GM19438 (cell line): Measurements from ENCODE around the gene CBFA2T2.
"Not testable (repeated sequence)": the region's sequence is repeated elsewhere in the genome, so short reads cannot be mapped to it uniquely, and the experiment has no call there.

Experiments used
- ATAC-seq: cut with Tn5 transposase; IDR thresholded peaks from one replicate; pipeline ENCODE4 v1.9.1; 2021; ENCODE audit warnings: low read depth; ENCODE audit not compliant: unreplicated experiment

Gene CBFA2T2

GRCh38 chr20:33568868-33569801, 79.2 kb downstream of the CBFA2T2 start:
- ATAC-seq = no peak

GRCh38 chr20:33569802-33570391, 80.0 kb downstream of the CBFA2T2 start:
- ATAC-seq = no peak

- no peak for ATAC-seq
These were observed 80.8 kb downstream of the CBFA2T2 start for GRCh38 chr20:33570743-33571142.

GRCh38 chr20:33573268-33573667, 83.4 kb downstream of the CBFA2T2 start:
- not testable (repeated sequence) for ATAC-seq

DNA sequence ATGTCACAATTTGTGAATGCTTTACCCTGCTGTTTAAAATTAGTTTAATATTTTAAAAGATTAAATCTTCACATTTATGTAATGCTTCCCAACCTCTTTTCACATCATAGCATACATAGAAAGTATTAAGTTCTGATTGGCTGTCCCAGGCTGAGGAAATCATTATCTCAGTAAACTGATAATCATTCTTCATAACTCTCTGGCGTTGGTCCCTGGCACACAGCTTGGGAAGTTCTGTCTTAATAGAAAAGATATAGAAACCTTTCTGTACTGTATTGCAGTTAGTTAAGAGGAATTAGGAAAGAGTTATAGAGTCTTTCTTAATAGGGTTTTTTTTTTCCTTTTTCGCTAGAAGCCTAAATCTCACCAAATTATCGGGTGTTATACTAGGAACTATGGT, 85.4 kb downstream of the CBFA2T2 start:
- ATAC-seq = no peak

GRCh38 chr20:33576432-33577125, 86.7 kb downstream of the CBFA2T2 start:
- ATAC-seq = no peak

DNA sequence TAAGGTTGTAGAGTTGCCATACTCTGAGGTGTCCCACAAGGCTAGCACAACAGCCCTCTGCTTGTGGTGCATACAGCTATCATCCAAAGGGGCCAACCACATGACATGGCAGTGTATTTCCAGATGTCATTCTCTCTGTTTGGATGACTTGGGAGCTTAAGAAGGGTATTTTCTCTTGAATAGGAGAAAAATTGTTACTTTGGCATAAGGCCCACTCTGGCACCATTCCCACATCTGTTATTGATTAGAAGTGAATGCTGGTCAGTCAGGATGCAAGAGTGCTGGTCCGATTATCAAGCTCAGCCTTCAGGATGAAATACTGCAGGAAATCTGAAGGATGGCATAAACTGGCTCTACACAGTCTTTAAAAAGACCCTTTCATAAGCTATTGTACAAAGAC, 88.6 kb downstream of the CBFA2T2 start:
- no peak for ATAC-seq

DNA sequence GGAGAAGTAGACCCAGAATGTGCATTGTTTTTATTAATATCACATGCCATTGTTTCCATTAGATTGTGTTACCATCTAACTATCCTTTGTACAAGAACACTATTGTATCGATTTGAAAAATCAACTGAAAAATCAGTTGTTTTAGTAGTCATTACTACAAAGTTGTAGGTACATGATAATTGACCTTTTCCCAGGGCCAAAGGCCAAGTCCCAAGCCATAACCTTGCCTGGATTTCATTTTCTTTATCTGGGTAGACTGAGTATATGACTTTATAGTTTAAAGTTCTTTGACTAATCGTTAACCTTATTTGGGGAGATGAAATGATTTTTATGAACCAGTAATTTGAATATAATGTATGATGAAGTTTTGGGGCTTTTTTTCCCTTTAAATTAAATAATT, 93.2 kb downstream of the CBFA2T2 start:
- ATAC-seq = no peak

DNA sequence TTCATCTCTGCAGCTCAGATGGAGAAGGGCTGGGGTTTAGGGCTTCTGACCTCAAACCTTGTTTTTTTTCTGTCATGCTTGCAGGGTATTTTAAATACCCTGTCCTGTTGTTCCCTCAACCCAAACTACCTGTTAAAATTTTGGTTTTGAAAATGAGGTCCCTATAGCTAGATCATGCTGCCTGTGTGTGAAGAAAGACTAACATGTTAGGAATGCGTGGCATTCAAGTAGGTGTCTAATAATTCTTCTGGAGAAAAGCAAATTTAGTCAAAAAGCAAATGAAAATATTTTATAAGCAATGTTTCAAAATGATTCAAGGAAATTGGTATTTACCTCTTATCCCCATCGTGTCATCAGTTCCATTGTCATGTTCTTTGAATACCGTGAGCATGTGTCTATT, 95.1 kb downstream of the CBFA2T2 start:
- ATAC-seq = no peak

DNA sequence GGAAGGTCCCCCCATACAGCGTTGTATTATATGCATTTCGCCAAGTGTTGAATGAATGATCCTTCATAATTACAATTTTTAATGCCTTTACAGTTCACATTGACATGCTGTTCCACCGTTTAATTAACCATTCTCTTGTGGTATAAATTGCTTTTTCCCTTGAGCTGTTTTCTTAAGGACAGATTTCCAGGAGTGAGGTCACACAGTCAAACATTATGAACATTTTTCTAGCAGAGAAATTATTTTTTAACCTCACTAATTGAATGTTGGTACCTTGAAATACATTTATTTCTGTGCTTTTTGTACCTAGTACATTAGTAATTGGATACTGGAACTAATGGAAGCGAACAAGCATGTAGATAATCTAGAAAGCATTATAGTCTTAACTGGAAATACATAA, 95.5 kb downstream of the CBFA2T2 start:
- ATAC-seq = no peak

- no peak for ATAC-seq
These were observed 99.2 kb downstream of the CBFA2T2 start for GRCh38 chr20:33589059-33589458.

DNA sequence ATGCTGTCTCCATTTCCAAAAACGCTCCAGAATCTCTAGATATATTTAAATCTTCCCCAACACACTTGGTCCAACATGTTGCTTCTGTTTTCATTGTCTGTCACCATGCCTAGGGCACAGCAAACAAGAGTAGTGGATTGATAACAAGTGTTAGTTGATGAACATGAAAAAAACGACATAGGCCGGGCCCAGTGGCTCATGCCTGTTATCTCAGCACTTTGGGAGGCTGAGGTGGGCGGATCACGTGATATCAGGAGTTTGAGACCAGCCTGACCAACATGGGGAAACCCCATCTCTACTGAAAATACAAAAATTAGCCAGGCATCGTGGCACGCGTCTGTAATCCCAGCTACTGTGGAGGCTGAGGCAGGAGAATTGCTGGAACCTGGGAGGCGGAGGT, 102.0 kb downstream of the CBFA2T2 start:
- ATAC-seq = not testable (repeated sequence)

DNA sequence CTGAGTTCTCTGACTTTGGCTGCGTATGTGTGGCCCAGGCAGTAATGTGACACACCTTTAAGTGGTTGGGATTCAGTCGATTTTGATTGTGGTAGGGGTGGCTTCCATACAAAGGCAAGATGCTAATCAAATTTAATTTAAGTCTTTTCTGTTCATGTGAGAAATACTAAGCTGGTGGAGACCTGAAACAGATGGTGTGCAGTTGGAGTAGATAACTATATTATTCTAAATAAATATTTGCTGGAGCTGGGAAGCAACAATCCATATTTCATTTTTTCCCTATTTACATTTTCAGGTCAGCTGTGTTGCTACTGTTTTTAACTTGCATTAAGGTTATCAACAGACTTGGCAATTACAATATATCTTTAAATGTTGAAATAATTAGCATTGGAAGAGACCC, 104.8 kb downstream of the CBFA2T2 start:
- no peak for ATAC-seq

DNA sequence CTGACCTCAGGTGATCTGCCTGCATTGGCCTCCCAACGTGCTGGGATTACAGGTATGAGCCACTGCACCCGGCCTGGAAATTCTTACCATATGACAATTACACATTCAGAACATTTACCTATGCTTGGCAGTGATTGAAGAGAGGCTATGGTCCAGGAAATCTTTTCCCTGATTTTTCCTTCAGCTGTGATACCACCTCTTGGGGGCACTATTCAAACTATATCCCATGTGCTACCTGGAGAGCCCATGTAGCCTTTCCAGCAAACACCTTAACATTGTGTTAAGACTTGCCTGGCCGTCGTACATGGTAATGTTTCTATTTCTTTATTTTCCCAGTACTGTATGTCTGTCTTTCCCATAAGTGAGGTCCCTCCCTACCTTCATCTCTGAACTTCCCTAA, 110.5 kb downstream of the CBFA2T2 start:
- ATAC-seq = no peak

DNA sequence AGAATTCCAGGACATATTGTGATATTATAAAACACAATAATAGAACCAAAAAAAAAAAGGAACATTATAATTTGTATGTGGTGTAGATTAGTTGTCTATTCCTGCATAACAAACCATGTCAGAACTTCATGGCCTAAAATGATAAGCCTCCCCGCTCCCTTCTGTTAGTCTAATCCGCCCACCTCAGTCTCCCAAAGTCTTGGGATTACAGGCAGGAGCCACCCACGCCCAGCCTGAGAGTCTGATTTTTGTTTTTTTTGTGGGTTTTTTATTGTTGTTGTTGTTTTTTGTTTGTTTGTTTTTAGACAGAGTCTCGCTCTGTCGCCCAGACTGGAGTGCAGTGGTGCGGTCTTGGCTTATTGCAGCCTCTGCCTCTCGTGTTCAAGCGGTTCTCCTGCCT, 111.1 kb downstream of the CBFA2T2 start:
- no peak for ATAC-seq

- no peak for ATAC-seq
These were observed 112.0 kb downstream of the CBFA2T2 start for GRCh38 chr20:33601861-33602260.

GRCh38 chr20:33602826-33603590, 113.1 kb downstream of the CBFA2T2 start:
- ATAC-seq = no peak

GRCh38 chr20:33604084-33604990, 114.4 kb downstream of the CBFA2T2 start:
- no peak for ATAC-seq

DNA sequence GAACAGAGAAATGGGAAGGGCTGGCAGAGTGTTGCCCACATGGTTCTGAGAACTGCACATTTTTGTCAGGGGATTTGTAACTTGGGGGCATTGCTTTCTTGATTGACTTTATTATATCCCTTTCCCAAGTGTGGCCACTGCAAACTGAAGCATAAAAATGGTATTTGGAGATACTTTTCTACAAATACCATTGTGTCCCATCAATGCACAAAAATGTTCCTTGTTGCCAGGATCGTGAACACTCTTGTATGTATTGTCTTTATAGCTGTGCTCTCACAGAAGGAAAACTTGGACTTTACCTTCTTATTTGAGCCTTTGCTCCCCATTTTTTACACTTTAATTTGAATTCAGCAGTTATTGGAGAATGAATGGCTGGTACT, 115.1 kb downstream of the CBFA2T2 start:
- ATAC-seq = no peak
